HFF-Myc (cell line): Measurements from ENCODE around the gene PIGZ.

ENCODE experiments used
- DNase-seq: peaks from one replicate; pipeline ENCODE4 v3.0.0-alpha.2; 2011; ENCODE audit warnings: low read depth; ENCODE audit errors: extremely low read depth
- H3K4me3 ChIP-seq: replicated peaks from 2 replicates; pipeline ENCODE4 v1.5.1; 2011; ENCODE audit warnings: low read depth, mild to moderate bottlenecking, control low read depth, low read length
- CTCF ChIP-seq: IDR thresholded peaks from 2 replicates; pipeline ENCODE4 v1.5.1; 2012; ENCODE audit warnings: mild to moderate bottlenecking, low read depth, low read length, control low read depth; ENCODE audit errors: missing control alignments

The PIGZ gene

GRCh38 chr3:196976941-196977340 is 8.3 kb upstream of the PIGZ start:
- no peak for TF ChIP-seq CTCF
- no peak for DNase-seq
- no peak overlapping the region for H3K4me3 ChIP-seq

- no peak overlapping the region for H3K4me3 ChIP-seq
- DNase-seq, result no peak
- no peak for TF ChIP-seq CTCF
Measured at GRCh38 chr3:196975349-196975748, 6.7 kb upstream of the PIGZ start.

GRCh38 chr3:196974661-196975060 is 6.0 kb upstream of the PIGZ start:
- H3K4me3 ChIP-seq, result no peak overlapping the region
- no peak for TF ChIP-seq CTCF
- DNase-seq, result no peak

- no peak for DNase-seq
- no peak for TF ChIP-seq CTCF
Measured at GRCh38 chr3:196971094-196971698, 2.6 kb upstream of the PIGZ start.

GRCh38 chr3:196970547-196971093 is 2.0 kb upstream of the PIGZ start:
- DNase-seq, result no peak
- H3K4me3 ChIP-seq, result no peak overlapping the region
- no peak for TF ChIP-seq CTCF

More at GRCh38 chr3:196971094-196971698, 2.6 kb upstream of the PIGZ start:
- no peak overlapping the region for H3K4me3 ChIP-seq

- no peak for DNase-seq
- H3K4me3 ChIP-seq, result peak overlapping the region; percentile 54
- TF ChIP-seq CTCF, result peak; percentile 19
Measured at GRCh38 chr3:196969660-196970546, 1.3 kb upstream of the PIGZ start.
